Loucy (cell line): ENCODE measurements around the gene METAP2.

Source experiments
- CTCF ChIP-seq: fragments of 200-600 bp; sonication (generic); conservative IDR thresholded peaks from 2 replicates; pipeline ENCODE4 v1.5.1; 2014; ENCODE audit warnings: mild to moderate bottlenecking, antibody characterized with exemption, low read length
- EZH2phosphoT487 ChIP-seq: fragments of 200-600 bp; IDR thresholded peaks from 2 replicates; pipeline ENCODE4 v1.6.1; 2018; ENCODE audit warnings: antibody characterized with exemption, mild to moderate bottlenecking, moderate library complexity, borderline replicate concordance

GRCh38 chr12:95480230-95480629, 6.3 kb downstream of the METAP2 start:
- TF ChIP-seq CTCF: no peak
- no peak for TF ChIP-seq EZH2phosphoT487
